Activated CD4-positive, alpha-beta T cell treated with anti-CD3 and anti-CD28 coated beads, Interleukin-2, amount 50 U/mL, for 24 hours (primary cell): ENCODE measurements around the gene FAAP24.
"Not testable (repeated sequence)": the region's sequence is repeated elsewhere in the genome, so short reads cannot be mapped to it uniquely, and the experiment has no call there.

Source experiments
- DNase-seq, 2 donors: peaks; one replicate each; pipeline ENCODE4 v3.0.0-alpha.2; 2020; ENCODE audit warnings: low read depth in 1 of 2, low spot score in 1 of 2

The FAAP24 gene

GRCh38 chr19:32971715-32972540 lies at the start of gene FAAP24, which contains the start of gene CEP89:
Gene FAAP24 (plus strand): TSS chr19:32972242. CDS start chr19:32973197, 955 bp downstream.
Gene CEP89 (minus strand): TSS chr19:32971958. CDS start chr19:32971874, 84 bp downstream.
- DNase-seq, result peak; percentile 96 to 99

DNA sequence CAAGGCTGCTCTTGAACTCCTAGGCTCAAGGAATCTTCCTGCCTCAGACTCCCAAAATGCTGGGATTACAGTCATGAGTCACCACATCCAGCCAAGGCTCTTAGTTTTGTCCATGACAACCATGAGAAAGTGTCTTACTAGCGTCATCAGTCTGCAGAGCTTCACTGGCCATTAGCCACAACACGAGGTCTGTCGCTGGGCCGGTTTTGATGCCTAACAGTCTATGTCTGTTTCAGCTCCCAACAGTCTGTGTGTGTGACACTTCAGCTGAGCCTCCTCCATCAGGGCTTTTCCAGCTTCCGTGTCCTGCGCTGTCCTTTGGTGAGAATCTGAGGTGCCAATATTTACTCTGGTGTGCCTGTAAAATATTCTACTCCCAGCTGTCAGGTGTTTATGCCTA lies 47.8 kb upstream of the FAAP24 start:
- no peak for DNase-seq

DNA sequence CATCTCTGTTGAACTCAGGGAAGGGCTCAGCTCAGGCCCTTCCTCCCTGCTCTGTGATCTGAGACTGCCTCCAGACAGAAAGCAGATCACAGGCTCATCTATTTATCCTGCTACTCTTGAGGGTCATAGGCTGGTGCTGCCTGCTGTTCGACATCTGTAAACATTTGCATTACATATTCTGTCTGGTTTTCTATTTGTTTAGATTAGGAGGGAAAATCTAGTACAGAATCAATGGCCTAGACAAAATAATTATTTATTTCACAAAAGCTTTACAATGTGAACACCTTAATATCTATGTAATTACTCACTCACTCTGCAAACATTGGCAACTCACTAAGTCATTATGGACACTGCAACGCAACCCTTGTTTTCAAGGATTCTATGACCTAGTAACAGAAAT lies 43.2 kb upstream of the FAAP24 start:
- DNase-seq, result no peak

- DNase-seq, result no peak
These were observed 41.5 kb upstream of the FAAP24 start for GRCh38 chr19:32930567-32930966.

DNA sequence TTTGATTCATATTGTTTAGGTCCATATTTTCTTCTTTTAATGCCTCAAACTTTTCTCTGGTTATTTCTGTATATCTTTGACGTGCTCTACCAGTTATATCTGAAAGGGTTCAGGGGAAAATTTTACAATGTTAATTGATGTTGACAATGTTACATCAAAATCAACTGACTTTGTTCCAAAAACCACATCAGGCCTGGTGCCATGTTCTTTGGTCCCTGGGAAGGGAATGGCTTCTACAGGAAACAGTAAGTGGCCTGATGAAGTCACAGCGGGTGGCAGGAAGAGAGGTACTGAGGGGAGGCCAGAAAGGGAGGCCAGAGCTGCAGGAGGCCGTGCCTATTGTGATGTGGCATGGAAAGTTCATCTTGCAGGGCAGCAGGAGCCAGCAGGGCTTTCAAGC lies 38.5 kb upstream of the FAAP24 start:
- no peak for DNase-seq

- no peak for DNase-seq
These were observed 36.4 kb upstream of the FAAP24 start for GRCh38 chr19:32935629-32936028.

DNA sequence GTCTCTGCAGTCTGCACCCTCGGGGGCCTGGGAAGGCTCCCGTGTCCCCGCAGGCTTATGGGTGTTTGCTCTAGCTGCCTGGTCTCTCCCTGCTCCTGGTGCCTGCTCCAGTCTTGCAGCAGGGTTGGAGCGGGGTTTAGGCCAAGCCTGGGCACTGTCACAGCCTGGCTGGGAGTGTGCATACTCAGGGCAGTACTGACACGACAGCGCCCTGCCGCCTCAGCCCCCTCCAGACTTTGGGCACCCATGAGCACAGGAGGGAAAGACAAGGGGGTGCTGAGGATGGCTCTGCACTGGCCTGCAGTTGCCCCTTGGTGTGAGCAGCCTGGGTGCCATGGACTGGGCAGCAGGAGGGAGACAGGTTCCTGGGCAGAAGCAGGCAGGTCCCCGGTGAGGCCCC lies 36.0 kb upstream of the FAAP24 start:
- no peak for DNase-seq

DNA sequence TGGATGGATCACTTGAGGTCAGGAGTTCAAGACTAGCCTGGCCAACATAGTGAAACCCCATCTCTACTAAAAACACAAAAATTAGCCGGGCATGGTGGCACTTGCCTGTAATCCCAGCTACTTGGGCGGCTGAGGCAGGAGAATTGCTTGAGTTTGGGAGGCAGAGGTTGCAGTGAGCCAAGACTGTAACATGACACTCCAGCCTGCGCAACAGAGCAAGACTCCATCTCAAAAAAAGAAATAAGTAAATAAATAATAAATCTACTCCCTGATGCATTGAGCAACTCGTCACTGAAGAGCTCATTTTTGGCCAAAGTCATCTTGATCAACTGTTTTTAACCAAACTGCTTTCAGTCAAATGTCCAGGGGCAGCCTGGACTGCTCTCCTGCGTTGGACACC lies 30.8 kb upstream of the FAAP24 start:
- DNase-seq, result not testable (repeated sequence)

- no peak for DNase-seq
These were observed 26.8 kb upstream of the FAAP24 start for GRCh38 chr19:32945260-32945659.

- no peak for DNase-seq
These were observed 5.3 kb upstream of the FAAP24 start for GRCh38 chr19:32966750-32967149.

- no peak for DNase-seq
These were observed 2.5 kb upstream of the FAAP24 start for GRCh38 chr19:32969549-32969948.

GRCh38 chr19:32971012-32971595 lies 938 bp upstream of the FAAP24 start:
- no peak for DNase-seq

DNA sequence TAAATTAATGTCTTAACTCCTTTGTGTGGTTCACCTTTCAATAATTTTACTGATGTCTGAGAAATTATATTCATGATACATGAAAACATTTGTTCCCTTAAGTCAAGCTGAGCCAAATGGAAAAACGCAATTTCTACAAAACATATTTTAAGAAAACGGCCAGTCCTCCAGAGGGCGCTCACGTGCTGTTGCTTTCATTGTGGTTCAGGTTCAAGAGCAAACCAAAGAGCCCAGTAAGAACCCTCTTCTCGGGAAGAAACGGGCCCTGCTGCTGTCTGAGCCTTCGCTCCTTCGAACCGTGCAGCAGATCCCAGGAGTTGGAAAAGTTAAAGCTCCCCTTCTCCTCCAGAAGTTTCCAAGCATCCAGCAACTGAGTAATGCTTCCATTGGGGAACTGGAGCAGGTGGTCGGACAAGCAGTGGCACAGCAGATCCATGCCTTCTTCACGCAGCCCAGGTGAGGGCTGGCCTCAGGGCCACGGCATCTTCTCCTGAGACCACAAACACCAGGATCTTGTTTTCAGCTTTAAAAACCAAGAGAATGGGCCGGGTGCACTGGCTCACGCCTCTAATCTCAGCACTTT lies 4.3 kb downstream of the FAAP24 start:
- peak; percentile 35 to 44 for DNase-seq

GRCh38 chr19:32977280-32977679 lies 5.2 kb downstream of the FAAP24 start:
- no peak for DNase-seq

DNA sequence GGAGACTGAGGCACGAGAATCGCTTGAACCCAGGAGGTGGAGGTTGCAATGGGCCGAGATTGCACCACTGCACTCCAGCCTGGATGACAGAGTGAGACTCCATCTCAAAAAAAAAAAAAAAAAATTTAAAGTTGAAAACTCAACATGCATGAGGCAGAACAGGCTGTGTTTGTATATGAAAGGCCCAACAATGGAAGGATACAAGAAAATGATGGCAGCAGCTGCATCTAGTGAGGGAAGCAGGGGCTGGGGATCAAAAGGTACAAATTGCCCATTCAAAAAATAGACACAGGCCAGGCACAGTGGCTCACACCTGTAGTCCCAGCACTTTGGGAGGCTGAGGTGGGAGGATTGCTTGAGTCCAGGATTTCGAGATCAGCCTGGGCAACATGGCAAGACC lies 5.8 kb downstream of the FAAP24 start:
- DNase-seq, result not testable (repeated sequence)

DNA sequence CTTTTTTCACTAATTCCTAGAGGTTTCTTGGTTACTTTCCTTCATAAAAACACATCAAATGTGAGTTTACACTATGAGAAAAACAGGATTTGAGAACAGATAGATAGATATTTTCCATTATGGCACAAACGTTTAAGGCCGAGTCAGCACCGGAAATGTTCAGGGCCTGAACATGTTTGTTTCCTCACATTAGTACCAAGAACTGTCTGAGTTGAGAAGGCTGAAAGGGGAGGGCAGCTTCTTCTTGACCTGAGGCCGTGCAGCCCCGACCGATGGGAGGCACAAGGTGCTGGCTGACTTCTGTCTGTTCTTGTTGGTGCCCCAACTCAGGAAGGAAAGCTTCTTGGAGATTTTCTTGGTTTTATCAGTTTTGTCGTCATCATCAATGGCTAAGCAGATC lies 7.8 kb downstream of the FAAP24 start:
- not testable (repeated sequence) for DNase-seq

DNA sequence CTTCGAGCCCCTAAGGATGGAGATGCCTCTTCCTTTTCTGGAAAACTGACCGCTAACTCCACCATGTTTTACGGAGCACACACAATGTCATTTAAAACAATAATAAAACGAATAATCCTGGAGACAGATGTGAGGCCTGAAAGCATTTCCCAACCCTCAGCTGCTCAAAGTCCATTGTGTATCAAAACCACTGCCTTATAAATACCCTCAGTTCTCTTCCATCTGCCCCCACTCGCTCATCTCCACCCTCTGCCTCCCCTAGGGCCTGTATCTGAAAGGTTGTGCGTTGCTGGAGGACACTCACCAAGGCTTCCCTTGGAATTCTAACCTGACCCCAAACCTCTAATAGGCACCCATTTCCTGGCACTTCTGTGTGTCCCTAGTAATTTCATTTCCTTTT lies 10.4 kb downstream of the FAAP24 start:
- DNase-seq, result not testable (repeated sequence)

DNA sequence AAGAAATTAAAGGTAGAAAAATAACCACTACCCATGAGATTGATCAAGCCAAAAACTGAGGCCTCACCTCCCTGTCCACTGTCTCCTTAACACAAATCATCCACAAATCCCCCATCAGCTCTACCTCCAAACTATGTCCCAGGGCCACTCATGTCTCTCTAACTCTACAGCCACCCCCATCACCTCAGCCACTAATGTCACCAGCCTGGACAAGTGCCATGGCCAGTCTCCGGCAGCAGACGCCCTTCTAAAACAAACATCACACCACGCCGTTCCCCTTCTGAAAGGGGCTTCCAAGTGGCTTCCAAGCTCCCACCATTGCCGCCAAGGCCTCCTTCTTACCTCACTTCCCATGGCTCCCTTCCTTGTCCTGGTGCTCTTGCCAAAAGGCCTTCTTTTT lies 16.2 kb downstream of the FAAP24 start:
- DNase-seq, result not testable (repeated sequence)

DNA sequence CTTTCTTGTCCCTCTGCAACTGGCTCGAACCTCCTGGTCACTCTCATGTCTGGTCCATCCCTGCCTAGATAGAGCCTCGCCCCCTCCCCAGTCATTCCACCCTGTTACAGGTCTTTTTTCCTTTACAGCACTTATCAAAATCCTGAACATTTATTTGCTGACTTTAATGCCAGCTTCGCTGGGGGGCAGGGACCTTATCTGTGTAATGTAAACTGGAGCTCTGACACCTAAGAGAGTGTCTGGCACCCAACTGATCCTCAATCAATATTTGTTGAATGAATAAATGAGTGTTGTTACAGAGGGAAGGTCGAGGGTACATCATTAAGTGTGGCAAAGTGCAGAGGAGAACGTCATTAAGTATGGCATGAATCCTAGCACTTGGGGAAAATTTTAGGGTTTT lies 16.7 kb downstream of the FAAP24 start:
- DNase-seq, result no peak

- DNase-seq, result not testable (repeated sequence)
These were observed 23.9 kb downstream of the FAAP24 start for GRCh38 chr19:32995966-32996365.

GRCh38 chr19:32997061-32997464 lies 25.0 kb downstream of the FAAP24 start:
- not testable (repeated sequence) for DNase-seq

- DNase-seq, result no peak
These were observed 25.8 kb downstream of the FAAP24 start for GRCh38 chr19:32997716-32998355.
